Aorta (tissue), 5 donors: Measurements from ENCODE around the gene ENTREP1. TPM values are rescaled to one million over a fixed set of nuclear protein-coding genes. Genes with fewer than 3 reads are reported as not detected.

ENCODE experiments used
- ATAC-seq: fragments of 200-7000 bp; cut with Tn5 transposase; one replicate; pipeline ENCODE4 v1.9.1; 2022; ENCODE audit warnings: moderate library complexity; ENCODE audit not compliant: low FRiP score
- DNase-seq, 2 donors: peaks; one replicate each; pipeline ENCODE4 v3.0.0-alpha.2; 2020
- H3K27ac ChIP-seq, 2 donors: one replicate each; pipeline ENCODE4 v1.5.1; 2013; ENCODE audit warnings: low read length in 2 of 2, mild to moderate bottlenecking in 2 of 2, moderate library complexity in 2 of 2, control low read depth in 1 of 2, inconsistent platforms in 1 of 2, low read depth in 1 of 2
- H3K27me3 ChIP-seq, 2 donors: one replicate each; pipeline ENCODE4 v1.6.1; 2013; ENCODE audit warnings: control low read depth in 1 of 2, low read length in 1 of 2, mild to moderate bottlenecking in 1 of 2, moderate library complexity in 1 of 2; ENCODE audit not compliant: insufficient read depth in 2 of 2, control insufficient read depth in 1 of 2
- H3K36me3 ChIP-seq, 2 donors: one replicate each; pipeline ENCODE4 v1.6.1; 2013; ENCODE audit warnings: control low read depth in 1 of 2, low read length in 1 of 2, mild to moderate bottlenecking in 1 of 2; ENCODE audit not compliant: insufficient read depth in 2 of 2, control insufficient read depth in 1 of 2
- H3K4me1 ChIP-seq, 2 donors: one replicate each; pipeline ENCODE4 v1.6.1; 2013; ENCODE audit warnings: low read length in 2 of 2, control low read depth in 1 of 2, mild to moderate bottlenecking in 1 of 2, moderate library complexity in 1 of 2; ENCODE audit not compliant: insufficient read depth in 2 of 2, control insufficient read depth in 1 of 2
- H3K4me3 ChIP-seq, 2 donors: one replicate each; pipeline ENCODE4 v1.5.1; 2013; ENCODE audit warnings: low read length in 2 of 2, control low read depth in 1 of 2, mild to moderate bottlenecking in 1 of 2
- H3K9me3 ChIP-seq: one replicate; pipeline ENCODE4 v1.6.1; 2013; ENCODE audit warnings: mild to moderate bottlenecking, low read length; ENCODE audit not compliant: control insufficient read depth
- WGBS, 2 donors: extraction: QIAGEN DNeasy Blood & Tissue Kit; methylation state at CpG; one replicate each; pipeline ENCODE4 v1.1.7; 2013; 5-methylcytosine and 5-hydroxymethylcytosine counted together
- intact Hi-C, 2 donors: fragments of 100-400 bp; cut with DNase I; formaldehyde crosslinking; loops; one replicate each; pipeline versions ENCODE4 v1.14.2 to v1.15.0; 2022
- polyA plus RNA-seq, 2 donors: library from polyadenylated mRNA; stranded (reverse); fragments of 200-250 nt; gene quantifications; one replicate each; pipeline ENCODE4 v1.2.3, GENCODE V29; 2013
- total RNA-seq, 2 donors: library from RNA; stranded (reverse); fragmentation: NEBNext Ultra II Directional; extraction: Animal tissue kit (Norgen Biotek cat#: 25700); gene quantifications; one replicate each; pipeline ENCODE4 v1.2.1, GENCODE V29; 2021
- donor health status: healthy with polysubstance abuse.
- donor health status: Bipolar disorder and iron deficiency.
- donor health status: DM: no; HTN: no; CAD: no.
- donor health status: DM: no; HTN: no; CAD: no.
- donor health status: DM: yes; HTN: yes; CAD: no.

The ENTREP1 gene
- total and polyA plus RNA-seq, 4 donors, result 0.25 to 5.7 (median 3.1) TPM

DNA sequence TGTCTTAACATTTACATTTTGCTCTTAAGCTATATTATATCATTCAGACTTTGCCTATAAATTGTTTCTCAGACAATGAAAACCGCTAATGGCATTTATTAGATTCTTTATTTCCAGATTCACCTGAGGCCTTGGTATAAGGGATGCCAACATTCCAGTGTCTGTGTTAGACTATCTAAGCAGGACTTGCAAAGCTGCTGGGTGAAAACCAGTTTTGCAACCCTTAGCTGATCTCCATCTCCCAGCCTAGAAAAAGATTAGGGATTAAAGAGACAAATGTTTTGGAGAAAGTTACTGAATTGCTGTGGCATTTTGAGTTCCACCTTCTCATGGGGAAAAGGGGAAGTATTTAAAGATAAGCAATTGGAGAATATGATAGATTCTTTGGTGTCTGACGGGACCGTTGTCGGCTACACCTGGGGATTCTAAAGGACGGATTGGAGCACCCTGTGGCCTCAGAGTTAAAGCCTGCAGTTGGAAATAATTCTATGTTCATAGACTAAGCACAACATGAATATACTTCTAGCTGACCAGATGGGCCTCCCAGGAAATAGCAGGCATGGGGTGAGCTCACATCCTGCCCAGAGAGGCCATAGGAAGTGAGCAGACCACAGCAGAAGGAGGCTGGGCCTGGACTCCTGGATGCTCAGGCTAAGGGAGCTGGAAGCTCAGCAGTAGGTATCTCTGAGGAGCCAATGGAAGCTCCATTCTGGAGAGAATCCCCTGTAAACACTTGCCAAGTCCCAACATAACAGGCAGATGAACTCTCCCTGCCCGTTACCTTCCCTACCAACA, 21.8 kb downstream of the ENTREP1 start:
- no peaks in the 10 kb centered on the region for H3K36me3 ChIP-seq
- WGBS, 2 donors, result 96% methylated on average over 6 of the region's 6 CpGs
- no peaks in the 10 kb centered on the region for H3K27me3 ChIP-seq
- no peaks in the 10 kb centered on the region for H3K4me1 ChIP-seq
- DNase-seq, result no peak
- no peak overlapping the region for H3K27ac ChIP-seq
- no peak for ATAC-seq
- H3K4me3 ChIP-seq, result no peak overlapping the region
- intact Hi-C loops, result no loop called here
- no peaks in the 10 kb centered on the region for H3K9me3 ChIP-seq

GRCh38 chr9:69347607-69348006, 22.6 kb downstream of the ENTREP1 start:
- Histone ChIP-seq H3K9me3 (no peaks in the 10 kb centered on the region), H3K4me1 (no peaks in the 10 kb centered on the region), H3K27ac (no peak overlapping the region), H3K36me3 (no peaks in the 10 kb centered on the region), H3K27me3 (no peaks in the 10 kb centered on the region), H3K4me3 (no peak overlapping the region)
- intact Hi-C loops, result no loop called here
- ATAC-seq (no peak), DNase-seq (no peak)
- WGBS, 2 donors, result 27 to 33% methylated on average over 1 of the region's 1 CpG

GRCh38 chr9:69351227-69351626, 26.2 kb downstream of the ENTREP1 start:
- H3K9me3 ChIP-seq, result no peaks in the 10 kb centered on the region
- intact Hi-C loops, result no loop called here
- no peak for ATAC-seq
- no peak overlapping the region for H3K4me3 ChIP-seq
- H3K27ac ChIP-seq, result no peak overlapping the region
- H3K36me3 ChIP-seq, result no peaks in the 10 kb centered on the region
- no peaks in the 10 kb centered on the region for H3K4me1 ChIP-seq
- H3K27me3 ChIP-seq, result no peaks in the 10 kb centered on the region
- no peak for DNase-seq
- WGBS, 2 donors, result 96 to 99% methylated on average over 3 of the region's 3 CpGs

- intact Hi-C loops, result no loop called here
- Histone ChIP-seq H3K4me3 (no peak overlapping the region), H3K4me1 (no peaks in the 10 kb centered on the region), H3K9me3 (no peaks in the 10 kb centered on the region), H3K27ac (no peak overlapping the region), H3K36me3 (no peaks in the 10 kb centered on the region), H3K27me3 (no peaks in the 10 kb centered on the region)
- ATAC-seq (no peak), DNase-seq (no peak)
- WGBS, 2 donors, result 98 to 100% methylated on average over 1 of the region's 1 CpG
These were observed 30.2 kb downstream of the ENTREP1 start for GRCh38 chr9:69355232-69355631.

GRCh38 chr9:69357030-69357775, 32.2 kb downstream of the ENTREP1 start:
- Histone ChIP-seq H3K9me3 (no peaks in the 10 kb centered on the region), H3K27me3 (no peaks in the 10 kb centered on the region), H3K36me3 (no peaks in the 10 kb centered on the region), H3K4me1 (no peaks in the 10 kb centered on the region), H3K27ac (peak overlapping the region; percentile 43 to 57), H3K4me3 (no peak overlapping the region)
- no peak for DNase-seq
- no peak for ATAC-seq
- 6 to 8% methylated on average over 3 of the region's 3 CpGs for WGBS, 2 donors
- intact Hi-C loops, result no loop called here

DNA sequence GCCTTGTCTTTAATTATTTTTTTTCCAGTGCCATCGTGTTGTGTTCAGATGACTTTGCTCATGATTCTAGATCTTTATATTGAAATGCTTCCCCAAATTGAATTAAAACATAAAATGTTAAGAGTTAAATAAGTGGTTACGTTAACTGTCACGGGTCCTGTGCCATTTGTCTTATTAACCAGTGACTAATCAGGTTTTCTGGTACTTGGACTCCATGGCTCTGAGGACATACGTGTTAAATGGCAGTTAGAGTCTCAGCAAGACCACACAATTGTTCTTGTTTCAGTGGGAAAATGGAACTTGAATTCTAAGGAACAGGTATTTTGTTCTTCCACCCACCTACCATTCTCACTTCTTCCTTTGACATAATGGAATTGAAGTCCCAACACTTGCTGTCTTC, 32.8 kb downstream of the ENTREP1 start:
- 26 to 28% methylated on average over 4 of the region's 4 CpGs for WGBS, 2 donors
- H3K27ac ChIP-seq, result peak overlapping the region in 1 of 2 donors; percentile 43
- no peaks in the 10 kb centered on the region for H3K4me1 ChIP-seq
- DNase-seq (no peak), ATAC-seq (no peak)
- H3K36me3 ChIP-seq, result no peaks in the 10 kb centered on the region
- H3K9me3 ChIP-seq, result no peaks in the 10 kb centered on the region
- no peak overlapping the region for H3K4me3 ChIP-seq
- intact Hi-C loops, result no loop called here
- no peaks in the 10 kb centered on the region for H3K27me3 ChIP-seq

DNA sequence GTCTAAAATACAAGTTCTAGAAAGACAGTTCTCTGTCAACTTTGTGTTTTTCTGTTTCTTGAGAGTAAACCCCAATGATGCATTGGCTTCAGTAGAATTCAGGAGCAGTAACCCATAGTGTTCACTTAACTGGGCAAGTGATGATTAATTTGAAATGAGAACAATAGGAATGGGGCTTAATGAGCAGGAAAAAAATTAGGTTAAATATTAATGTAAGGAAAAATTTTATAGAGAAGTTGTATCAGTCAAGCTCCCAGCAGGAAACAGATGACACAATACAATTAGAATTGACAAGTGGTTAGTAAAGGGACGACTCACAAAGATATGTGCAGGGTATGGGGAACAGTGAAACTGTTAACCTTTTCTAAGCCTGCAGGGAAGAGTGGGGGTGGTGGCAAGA, 38.2 kb downstream of the ENTREP1 start:
- WGBS, 2 donors, result 52 to 54% methylated on average over 1 of the region's 1 CpG
- Histone ChIP-seq H3K36me3 (no peaks in the 10 kb centered on the region), H3K27me3 (no peaks in the 10 kb centered on the region), H3K27ac (no peak overlapping the region), H3K4me1 (no peaks in the 10 kb centered on the region), H3K4me3 (no peak overlapping the region), H3K9me3 (no peaks in the 10 kb centered on the region)
- DNase-seq (no peak), ATAC-seq (no peak)
- intact Hi-C loops, result no loop called here

GRCh38 chr9:69364510-69365150, 39.6 kb downstream of the ENTREP1 start:
- H3K27ac ChIP-seq, result no peak overlapping the region
- H3K9me3 ChIP-seq, result no peaks in the 10 kb centered on the region
- no peaks in the 10 kb centered on the region for H3K27me3 ChIP-seq
- no peak overlapping the region for H3K4me3 ChIP-seq
- DNase-seq, result no peak
- intact Hi-C loops, result no loop called here
- no peaks in the 10 kb centered on the region for H3K4me1 ChIP-seq
- no peak for ATAC-seq
- 89 to 93% methylated on average over 3 of the region's 3 CpGs for WGBS, 2 donors
- no peaks in the 10 kb centered on the region for H3K36me3 ChIP-seq
